Fibroblast of lung (primary cell): ENCODE data around the gene VANGL1. TPM values are rescaled to one million over a fixed set of nuclear protein-coding genes. Genes with fewer than 3 reads are reported as not detected.
A peak's percentile ranks its signal among the peaks of the same experiment; 100 is the strongest.

Source experiments
- DNase-seq, 2 donors: peaks; one replicate each; pipeline versions ENCODE4 v3.0.0 to v3.0.0-alpha.2; 2010; ENCODE audit warnings: low read depth in 2 of 2
- H2AFZ ChIP-seq: 2 replicates; pipeline ENCODE4 v1.5.1; 2012; ENCODE audit warnings: low read length, control low read depth, inconsistent platforms
- H3K27ac ChIP-seq: 2 replicates; pipeline ENCODE4 v1.5.1; 2011; ENCODE audit warnings: low read length, control low read depth; ENCODE audit not compliant: insufficient read depth
- H3K27me3 ChIP-seq: 2 replicates; pipeline ENCODE4 v1.5.1; 2011; ENCODE audit warnings: mild to moderate bottlenecking, low read length; ENCODE audit not compliant: control insufficient read depth, insufficient read depth
- H3K36me3 ChIP-seq: 2 replicates; pipeline ENCODE4 v1.5.1; 2011; ENCODE audit warnings: low read length; ENCODE audit not compliant: control insufficient read depth, insufficient read depth
- H3K4me1 ChIP-seq: 2 replicates; pipeline ENCODE4 v1.5.1; 2011; ENCODE audit warnings: low read length; ENCODE audit not compliant: control insufficient read depth, insufficient read depth; ENCODE audit errors: extremely low read depth
- H3K4me2 ChIP-seq: 2 replicates; pipeline ENCODE4 v1.5.1; 2011; ENCODE audit warnings: low read length, control low read depth; ENCODE audit not compliant: insufficient read depth; ENCODE audit errors: extremely low read depth
- H3K4me3 ChIP-seq, 4 experiments: fragments of 200-600 bp in 1 of 4; sonication (generic) in 1 of 4; replicated peaks in 1 of 4; 2 replicates each; pipeline ENCODE4 v1.5.1; 2011 to 2016; ENCODE audit warnings: low read length in 4 of 4, low read depth in 3 of 4, mild to moderate bottlenecking in 3 of 4, control low read depth in 2 of 4, inconsistent platforms in 1 of 4, mixed read lengths in 1 of 4; ENCODE audit not compliant: insufficient read depth in 1 of 4; ENCODE audit errors: control extremely low read depth in 1 of 4
- H3K79me2 ChIP-seq: 2 replicates; pipeline ENCODE4 v1.5.1; 2012; ENCODE audit warnings: mild to moderate bottlenecking, low read length, inconsistent platforms; ENCODE audit not compliant: control insufficient read depth, insufficient read depth
- H3K9ac ChIP-seq: 2 replicates; pipeline ENCODE4 v1.5.1; 2011; ENCODE audit warnings: mild to moderate bottlenecking, low read length, control low read depth; ENCODE audit not compliant: insufficient read depth
- H3K9me3 ChIP-seq: 2 replicates; pipeline ENCODE4 v1.5.1; 2012; ENCODE audit warnings: low read depth, low read length; ENCODE audit not compliant: control insufficient read depth, insufficient read depth
- H4K20me1 ChIP-seq: 2 replicates; pipeline ENCODE4 v1.5.1; 2011; ENCODE audit warnings: low read length; ENCODE audit not compliant: control insufficient read depth, insufficient read depth; ENCODE audit errors: extremely low read depth
- EZH2 ChIP-seq: IDR thresholded peaks from 2 replicates; pipeline ENCODE4 v1.5.1; 2012; ENCODE audit warnings: low read length, control low read depth, mild to moderate bottlenecking; ENCODE audit errors: missing control alignments
- polyA plus RNA-seq, 2 donors: library from polyadenylated mRNA; depleted of rRNA in 1 of 2; stranded (reverse) in 1 of 2; unstranded in 1 of 2; fragments of >200 nt; gene quantifications; 2 replicates each; pipeline ENCODE4 v1.2.1, GENCODE V29; 2011 to 2012; ENCODE audit warnings: missing spikeins in 1 of 2
- total RNA-seq: library from RNA; depleted of rRNA; stranded (reverse); fragments of >200 nt; gene quantifications from 2 replicates; pipeline ENCODE4 v1.2.1, GENCODE V29; 2014
- TF ChIP-seq, protein P1 (sequence below), 2 donors: IDR thresholded peaks in 1 of 2; conservative IDR thresholded peaks in 1 of 2; 1 replicate in 1 of 2; 2 replicates in 1 of 2; pipeline ENCODE4 v1.5.1; 2011 to 2012; ENCODE audit warnings: low read length in 2 of 2, control low read depth in 1 of 2, inconsistent platforms in 1 of 2, low read depth in 1 of 2, mild to moderate bottlenecking in 1 of 2

The VANGL1 gene
- total and polyA plus RNA-seq, 2 donors (not counting 1 experiment from before 2014, with no cell fraction given) = 8.1 to 10.7 TPM

DNA sequence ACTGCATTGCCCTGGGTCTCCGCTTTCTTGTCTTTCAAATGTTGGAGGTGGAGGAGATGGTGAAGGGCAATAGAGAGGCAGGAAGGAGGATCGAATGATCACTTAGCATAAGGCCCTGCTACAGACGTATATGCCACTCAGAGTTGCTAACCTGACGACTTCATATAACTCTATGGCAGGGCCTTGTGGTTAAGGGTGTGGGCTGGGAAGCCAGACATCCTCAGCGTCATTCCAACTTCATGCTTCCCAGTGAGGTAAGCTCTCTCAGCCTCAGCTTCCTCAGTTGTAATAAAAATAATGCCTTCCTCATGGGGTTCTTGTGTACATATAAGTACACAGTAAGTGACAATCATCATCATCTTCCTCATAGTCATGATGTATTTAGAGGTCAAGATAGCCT, 72.1 kb downstream of the VANGL1 start:
- no peak overlapping the region for H3K4me2 ChIP-seq
- H3K9me3 ChIP-seq = no peaks in the 10 kb centered on the region
- H3K36me3 ChIP-seq = no peaks in the 10 kb centered on the region
- H3K4me3 ChIP-seq = no peak overlapping the region
- no peaks in the 10 kb centered on the region for H4K20me1 ChIP-seq
- H2AFZ ChIP-seq = no peak overlapping the region
- peaks cover 16% of the 10 kb centered on the region for H3K27me3 ChIP-seq
- no peak for TF ChIP-seq EZH2
- TF ChIP-seq, protein P1, sequence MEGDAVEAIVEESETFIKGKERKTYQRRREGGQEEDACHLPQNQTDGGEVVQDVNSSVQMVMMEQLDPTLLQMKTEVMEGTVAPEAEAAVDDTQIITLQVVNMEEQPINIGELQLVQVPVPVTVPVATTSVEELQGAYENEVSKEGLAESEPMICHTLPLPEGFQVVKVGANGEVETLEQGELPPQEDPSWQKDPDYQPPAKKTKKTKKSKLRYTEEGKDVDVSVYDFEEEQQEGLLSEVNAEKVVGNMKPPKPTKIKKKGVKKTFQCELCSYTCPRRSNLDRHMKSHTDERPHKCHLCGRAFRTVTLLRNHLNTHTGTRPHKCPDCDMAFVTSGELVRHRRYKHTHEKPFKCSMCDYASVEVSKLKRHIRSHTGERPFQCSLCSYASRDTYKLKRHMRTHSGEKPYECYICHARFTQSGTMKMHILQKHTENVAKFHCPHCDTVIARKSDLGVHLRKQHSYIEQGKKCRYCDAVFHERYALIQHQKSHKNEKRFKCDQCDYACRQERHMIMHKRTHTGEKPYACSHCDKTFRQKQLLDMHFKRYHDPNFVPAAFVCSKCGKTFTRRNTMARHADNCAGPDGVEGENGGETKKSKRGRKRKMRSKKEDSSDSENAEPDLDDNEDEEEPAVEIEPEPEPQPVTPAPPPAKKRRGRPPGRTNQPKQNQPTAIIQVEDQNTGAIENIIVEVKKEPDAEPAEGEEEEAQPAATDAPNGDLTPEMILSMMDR (conservative IDR thresholded peaks at IDR 0.05 in 1 of 2, IDR thresholded peaks at IDR 0.05 in 1 of 2; ENCODE audit: low read depth in 1 of 2, low read length in 2 of 2) = no peak
- H3K4me1 ChIP-seq = no peaks in the 10 kb centered on the region
- no peaks in the 10 kb centered on the region for H3K79me2 ChIP-seq
- no peak overlapping the region for H3K27ac ChIP-seq
- H3K9ac ChIP-seq = no peak overlapping the region
- DNase-seq = no peak

DNA sequence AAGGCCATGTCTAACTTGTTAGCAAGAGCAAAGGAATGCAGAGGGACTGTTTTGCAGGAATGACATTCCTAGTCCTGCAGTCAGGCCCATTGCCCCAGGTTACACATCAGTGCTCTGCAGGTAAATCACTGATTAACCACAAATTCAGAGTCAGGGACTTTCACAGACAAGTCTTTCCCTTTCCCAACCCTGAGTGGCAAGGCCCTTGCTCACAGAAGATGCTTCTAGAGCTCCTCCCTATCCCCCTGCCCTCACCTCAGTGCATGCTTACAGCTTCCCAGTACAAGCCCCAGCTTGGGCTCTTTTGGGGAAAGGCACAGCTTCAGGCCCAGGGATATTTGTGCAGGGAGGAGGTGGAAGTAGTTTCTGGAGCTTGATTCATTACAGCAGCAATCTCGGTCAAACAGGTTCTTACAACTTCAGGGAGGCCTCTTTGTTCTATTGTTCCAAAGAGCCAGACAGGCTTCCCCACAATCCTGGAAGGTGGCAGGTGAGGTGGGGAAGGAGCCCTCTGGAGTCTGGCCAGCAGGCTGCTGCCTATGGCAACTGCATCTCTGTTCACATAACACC, 72.9 kb downstream of the VANGL1 start:
- no peak for TF ChIP-seq EZH2
- TF ChIP-seq, protein P1 (conservative IDR thresholded peaks at IDR 0.05 in 1 of 2, IDR thresholded peaks at IDR 0.05 in 1 of 2; ENCODE audit: low read depth in 1 of 2, low read length in 2 of 2) = no peak
- H3K27ac ChIP-seq = no peak overlapping the region
- H3K36me3 ChIP-seq = no peaks in the 10 kb centered on the region
- H3K27me3 ChIP-seq = peaks cover 16% of the 10 kb centered on the region
- no peak for DNase-seq
- H3K4me2 ChIP-seq = no peak overlapping the region
- H4K20me1 ChIP-seq = no peaks in the 10 kb centered on the region
- no peaks in the 10 kb centered on the region for H3K4me1 ChIP-seq
- no peaks in the 10 kb centered on the region for H3K9me3 ChIP-seq
- H2AFZ ChIP-seq = no peak overlapping the region
- H3K9ac ChIP-seq = no peak overlapping the region
- H3K79me2 ChIP-seq = no peaks in the 10 kb centered on the region
- no peak overlapping the region for H3K4me3 ChIP-seq

DNA sequence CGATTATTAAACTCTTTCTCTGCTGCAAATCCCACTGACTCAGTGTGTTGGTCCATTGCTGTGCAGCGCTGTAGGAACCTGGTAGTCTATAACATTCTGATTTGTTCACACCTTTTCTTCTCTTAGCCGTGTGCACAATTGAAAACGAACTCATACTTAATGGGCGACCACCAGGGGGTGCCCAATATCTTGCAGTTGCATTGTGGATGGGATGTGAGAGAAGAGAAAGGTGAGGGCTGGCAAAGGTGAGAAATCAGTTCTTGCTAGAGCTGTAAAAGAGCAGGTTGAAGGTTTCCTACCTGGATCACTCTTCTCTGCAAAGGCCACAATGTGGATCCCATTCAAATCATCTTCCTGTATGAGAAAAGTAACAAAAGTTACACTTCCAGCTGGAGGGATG, 75.8 kb downstream of the VANGL1 start:
- H3K4me3 ChIP-seq = no peak overlapping the region
- TF ChIP-seq EZH2 = peak; percentile 27
- TF ChIP-seq, protein P1 (conservative IDR thresholded peaks at IDR 0.05 in 1 of 2, IDR thresholded peaks at IDR 0.05 in 1 of 2; ENCODE audit: low read depth in 1 of 2, low read length in 2 of 2) = peak; percentile 39 to 64
- H3K36me3 ChIP-seq = no peaks in the 10 kb centered on the region
- H3K27me3 ChIP-seq = peaks cover 10% of the 10 kb centered on the region
- H3K27ac ChIP-seq = no peak overlapping the region
- no peaks in the 10 kb centered on the region for H3K9me3 ChIP-seq
- no peaks in the 10 kb centered on the region for H3K4me1 ChIP-seq
- peak; percentile 27 to 58 for DNase-seq
- H4K20me1 ChIP-seq = no peaks in the 10 kb centered on the region
- no peak overlapping the region for H3K9ac ChIP-seq
- no peak overlapping the region for H2AFZ ChIP-seq
- H3K79me2 ChIP-seq = no peaks in the 10 kb centered on the region
- no peak overlapping the region for H3K4me2 ChIP-seq
